ENCODE data around the gene ASS1. TPM values are rescaled to one million over a fixed set of nuclear protein-coding genes. Genes with fewer than 3 reads are reported as not detected.
"Not testable (repeated sequence)": the region's sequence is repeated elsewhere in the genome, so short reads cannot be mapped to it uniquely, and the experiment has no call there.

Gene ASS1
- total RNA-seq, 1 experiment from 2014 or later: 5.8 TPM

- Histone ChIP-seq H3K36me3 (ENCODE audit: insufficient read depth, low read length, poor library complexity, severe bottlenecking) (no peaks in the 10 kb centered on the region), H3K27me3 (replicated peaks; ENCODE audit: insufficient read depth, low read depth, low read length, poor library complexity) (no peaks in the 10 kb centered on the region), H3K4me3 (ENCODE audit: low read depth, low read length, poor library complexity, severe bottlenecking) (no peak overlapping the region), H3K4me1 (ENCODE audit: insufficient read depth, low read length, poor library complexity, severe bottlenecking) (no peaks in the 10 kb centered on the region), H3K9me3 (ENCODE audit: low read depth, low read length, poor library complexity, severe bottlenecking) (no peaks in the 10 kb centered on the region), H3K27ac (ENCODE audit: low read depth, low read length, poor library complexity, severe bottlenecking) (no peak overlapping the region)
- POLR2A ChIA-PET (ENCODE audit: low non-redundant PET): interaction anchor here (0.5 kb wide), 1 partner anchor 49 kb away, joined by 3 read pairs; no protein-coding TSS in a partner anchor
- no TSS peak for BruUV-seq (replicated peaks)
- DNase-seq (ENCODE audit: low spot score): no peak
- intact Hi-C loops (cut with micrococcal nuclease; ENCODE audit: unreplicated experiment): no loop called here
- TF ChIP-seq CTCF (conservative IDR thresholded peaks at IDR 0.05; ENCODE audit: low read depth, low read length) (no peak), EZH2 (IDR thresholded peaks at IDR 0.05; ENCODE audit: borderline replicate concordance, low read depth, low read length, poor library complexity, severe bottlenecking) (no peak)
- CTCF ChIA-PET: interaction anchor here (0.6 kb wide), 1 partner anchor 284 kb away, joined by 3 read pairs; no protein-coding TSS in a partner anchor
These were observed 46.1 kb upstream of the ASS1 start for GRCh38 chr9:130398487-130399240.

- CTCF ChIA-PET: no interaction called here
- POLR2A ChIA-PET (ENCODE audit: low non-redundant PET): no interaction called here
- no TSS peak for BruUV-seq (replicated peaks)
- TF ChIP-seq CTCF (conservative IDR thresholded peaks at IDR 0.05; ENCODE audit: low read depth, low read length) (no peak), EZH2 (IDR thresholded peaks at IDR 0.05; ENCODE audit: borderline replicate concordance, low read depth, low read length, poor library complexity, severe bottlenecking) (no peak)
- H3K27ac ChIP-seq (ENCODE audit: low read depth, low read length, poor library complexity, severe bottlenecking): no peak overlapping the region
- no peaks in the 10 kb centered on the region for H3K36me3 ChIP-seq (ENCODE audit: insufficient read depth, low read length, poor library complexity, severe bottlenecking)
- H3K27me3 ChIP-seq (replicated peaks; ENCODE audit: insufficient read depth, low read depth, low read length, poor library complexity): no peaks in the 10 kb centered on the region
- H3K9me3 ChIP-seq (ENCODE audit: low read depth, low read length, poor library complexity, severe bottlenecking): no peaks in the 10 kb centered on the region
- no peaks in the 10 kb centered on the region for H3K4me1 ChIP-seq (ENCODE audit: insufficient read depth, low read length, poor library complexity, severe bottlenecking)
- intact Hi-C loops (cut with micrococcal nuclease; ENCODE audit: unreplicated experiment): no loop called here
- H3K4me3 ChIP-seq (ENCODE audit: low read depth, low read length, poor library complexity, severe bottlenecking): no peak overlapping the region
- no peak for DNase-seq (ENCODE audit: low spot score)
These were observed 45.0 kb upstream of the ASS1 start for GRCh38 chr9:130399768-130400167.

DNA sequence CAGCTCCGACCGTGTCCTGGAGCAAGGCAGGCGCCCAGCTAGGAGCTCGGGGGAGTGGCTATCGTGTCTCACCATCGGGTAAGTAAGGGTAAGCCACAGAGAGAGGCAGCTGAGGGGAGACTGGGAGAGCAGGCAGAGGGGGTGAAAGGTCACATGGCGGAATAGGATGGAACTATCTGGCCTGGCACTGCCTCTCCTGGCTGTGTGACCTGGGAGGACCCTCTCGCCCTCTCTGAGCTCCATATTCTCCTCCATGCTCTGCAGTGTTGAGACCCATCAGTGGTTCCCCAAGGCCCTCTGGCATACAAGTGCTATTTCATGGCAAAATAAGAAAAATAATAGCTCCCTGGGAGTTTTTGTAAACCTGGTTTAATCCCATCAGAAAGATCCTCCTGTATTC is 43.9 kb upstream of the ASS1 start:
- no TSS peak for BruUV-seq (replicated peaks)
- ChIA-PET POLR2A (ENCODE audit: low non-redundant PET) (no interaction called here), CTCF (no interaction called here)
- H3K36me3 ChIP-seq (ENCODE audit: insufficient read depth, low read length, poor library complexity, severe bottlenecking): no peaks in the 10 kb centered on the region
- no peaks in the 10 kb centered on the region for H3K9me3 ChIP-seq (ENCODE audit: low read depth, low read length, poor library complexity, severe bottlenecking)
- no peak overlapping the region for H3K27ac ChIP-seq (ENCODE audit: low read depth, low read length, poor library complexity, severe bottlenecking)
- no peak for DNase-seq (ENCODE audit: low spot score)
- H3K4me3 ChIP-seq (ENCODE audit: low read depth, low read length, poor library complexity, severe bottlenecking): no peak overlapping the region
- TF ChIP-seq EZH2 (IDR thresholded peaks at IDR 0.05; ENCODE audit: borderline replicate concordance, low read depth, low read length, poor library complexity, severe bottlenecking): no peak
- no peak for TF ChIP-seq CTCF (conservative IDR thresholded peaks at IDR 0.05; ENCODE audit: low read depth, low read length)
- H3K27me3 ChIP-seq (replicated peaks; ENCODE audit: insufficient read depth, low read depth, low read length, poor library complexity): no peaks in the 10 kb centered on the region
- intact Hi-C loops (cut with micrococcal nuclease; ENCODE audit: unreplicated experiment): no loop called here
- H3K4me1 ChIP-seq (ENCODE audit: insufficient read depth, low read length, poor library complexity, severe bottlenecking): no peaks in the 10 kb centered on the region

DNA sequence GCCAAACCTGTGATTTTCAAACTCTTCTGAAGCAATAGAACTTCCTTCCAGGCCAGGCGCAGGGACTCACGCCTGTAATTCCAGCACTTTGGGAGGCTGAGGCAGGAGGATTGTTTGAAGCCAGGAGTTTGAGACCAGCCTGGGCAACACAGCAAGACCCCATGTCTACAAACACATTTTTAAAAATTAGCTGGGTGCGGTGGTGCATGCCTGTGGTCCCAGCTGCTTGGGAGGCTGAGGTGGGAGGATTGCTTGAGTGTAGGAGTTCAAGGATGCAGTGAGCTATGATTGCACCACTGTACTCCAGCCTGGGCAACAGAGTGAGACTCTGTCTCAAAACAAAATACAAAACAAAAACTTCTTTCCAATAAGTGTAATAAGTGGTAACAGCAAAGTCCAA is 43.0 kb upstream of the ASS1 start:
- BruUV-seq (replicated peaks); H3K36me3 ChIP-seq (ENCODE audit: insufficient read depth, low read length, poor library complexity, severe bottlenecking); H3K27ac ChIP-seq (ENCODE audit: low read depth, low read length, poor library complexity, severe bottlenecking); POLR2A ChIA-PET (ENCODE audit: low non-redundant PET); H3K9me3 ChIP-seq (ENCODE audit: low read depth, low read length, poor library complexity, severe bottlenecking); CTCF ChIA-PET; intact Hi-C loops (cut with micrococcal nuclease; ENCODE audit: unreplicated experiment); H3K27me3 ChIP-seq (replicated peaks; ENCODE audit: insufficient read depth, low read depth, low read length, poor library complexity); H3K4me3 ChIP-seq (ENCODE audit: low read depth, low read length, poor library complexity, severe bottlenecking); H3K4me1 ChIP-seq (ENCODE audit: insufficient read depth, low read length, poor library complexity, severe bottlenecking); DNase-seq (ENCODE audit: low spot score): not testable (repeated sequence)
